BJ (cell line): ENCODE results near the gene GANC. TPM values are rescaled to one million over a fixed set of nuclear protein-coding genes. Genes with fewer than 3 reads are reported as not detected.

Experiments used
- CTCF ChIA-PET: fragments of 350-600 bp; formaldehyde crosslinking; extraction: SDS; loops from one replicate; lab custom pipeline; 2021; ENCODE audit warnings: antibody characterized with exemption, inconsistent platforms; lab: Yijun Ruan, JAX
- POLR2A ChIA-PET: fragments of 300-600 bp; sonication (Branson Sonifier 250); formaldehyde crosslinking; extraction: SDS; loops from one replicate; lab custom pipeline; 2021; ENCODE audit warnings: antibody characterized with exemption; lab: Charles Lee
- DNase-seq: peaks from one replicate; pipeline ENCODE4 v3.0.0-alpha.2; 2011; ENCODE audit warnings: low read depth
- H3K27me3 ChIP-seq: 2 replicates; pipeline ENCODE4 v1.6.0; 2011; ENCODE audit warnings: low read length; ENCODE audit not compliant: control insufficient read depth, insufficient read depth
- H3K36me3 ChIP-seq: 2 replicates; pipeline ENCODE4 v1.5.1; 2011; ENCODE audit warnings: low read length; ENCODE audit not compliant: control insufficient read depth, insufficient read depth
- H3K4me3 ChIP-seq: 2 replicates; pipeline ENCODE4 v1.5.1; 2011; ENCODE audit warnings: low read depth, mild to moderate bottlenecking, control low read depth, low read length
- polyA plus RNA-seq: library from polyadenylated mRNA; depleted of rRNA; stranded (reverse); fragments of >200 nt; gene quantifications from 2 replicates; pipeline ENCODE4 v1.2.3, GENCODE V29; 2011
- TF ChIP-seq, protein P1 (sequence below): IDR thresholded peaks from 2 replicates; pipeline ENCODE4 v1.5.1; 2011; ENCODE audit warnings: low read depth, mild to moderate bottlenecking, control low read depth, inconsistent platforms, low read length, moderate library complexity; ENCODE audit not compliant: insufficient read depth

GANC gene
- polyA plus RNA-seq, 1 experiment, result 12.9 TPM

DNA sequence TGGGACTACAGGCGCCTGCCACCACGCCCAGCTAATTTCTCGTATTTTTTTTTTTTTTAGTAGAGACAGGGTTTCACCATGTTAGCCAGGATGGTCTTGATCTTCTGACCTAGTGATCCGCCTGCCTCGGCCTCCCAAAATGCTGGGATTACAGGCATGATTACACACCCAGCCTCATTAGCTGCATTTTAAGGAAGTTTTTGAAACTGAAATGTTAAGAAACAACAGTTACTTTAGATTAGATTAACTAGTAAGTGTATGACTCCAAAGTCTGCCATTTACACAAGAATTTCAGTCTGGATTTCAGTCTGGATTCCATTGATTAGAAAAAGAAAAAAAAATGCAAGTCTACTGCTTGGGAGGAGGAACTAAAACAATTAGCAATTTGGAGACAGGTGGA is 40.4 kb upstream of the GANC start:
- ChIA-PET CTCF (no interaction called here), POLR2A (no interaction called here)
- DNase-seq, result no peak
- peaks cover 7% of the 10 kb centered on the region for H3K36me3 ChIP-seq
- H3K27me3 ChIP-seq, result no peaks in the 10 kb centered on the region
- H3K4me3 ChIP-seq, result no peak overlapping the region
- TF ChIP-seq, protein P1, sequence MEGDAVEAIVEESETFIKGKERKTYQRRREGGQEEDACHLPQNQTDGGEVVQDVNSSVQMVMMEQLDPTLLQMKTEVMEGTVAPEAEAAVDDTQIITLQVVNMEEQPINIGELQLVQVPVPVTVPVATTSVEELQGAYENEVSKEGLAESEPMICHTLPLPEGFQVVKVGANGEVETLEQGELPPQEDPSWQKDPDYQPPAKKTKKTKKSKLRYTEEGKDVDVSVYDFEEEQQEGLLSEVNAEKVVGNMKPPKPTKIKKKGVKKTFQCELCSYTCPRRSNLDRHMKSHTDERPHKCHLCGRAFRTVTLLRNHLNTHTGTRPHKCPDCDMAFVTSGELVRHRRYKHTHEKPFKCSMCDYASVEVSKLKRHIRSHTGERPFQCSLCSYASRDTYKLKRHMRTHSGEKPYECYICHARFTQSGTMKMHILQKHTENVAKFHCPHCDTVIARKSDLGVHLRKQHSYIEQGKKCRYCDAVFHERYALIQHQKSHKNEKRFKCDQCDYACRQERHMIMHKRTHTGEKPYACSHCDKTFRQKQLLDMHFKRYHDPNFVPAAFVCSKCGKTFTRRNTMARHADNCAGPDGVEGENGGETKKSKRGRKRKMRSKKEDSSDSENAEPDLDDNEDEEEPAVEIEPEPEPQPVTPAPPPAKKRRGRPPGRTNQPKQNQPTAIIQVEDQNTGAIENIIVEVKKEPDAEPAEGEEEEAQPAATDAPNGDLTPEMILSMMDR, result no peak

DNA sequence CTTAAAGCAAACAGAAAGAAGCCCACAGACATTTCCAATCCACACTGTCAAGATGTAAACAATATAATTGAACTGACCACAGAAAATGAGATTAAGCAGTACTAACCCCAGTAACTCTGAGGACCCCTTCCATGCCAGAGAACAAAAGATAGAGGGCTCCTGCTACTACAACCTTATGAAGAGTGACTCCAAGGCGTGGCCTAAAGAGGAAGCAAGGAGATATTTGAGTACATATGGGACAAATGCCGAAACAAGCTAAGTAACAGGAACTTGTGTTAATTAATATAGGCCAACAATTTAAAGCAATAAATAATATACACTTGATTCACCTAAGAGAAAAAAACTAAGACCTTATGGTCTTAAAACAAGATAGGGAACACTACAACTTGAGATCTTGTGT is 39.9 kb upstream of the GANC start:
- H3K27me3 ChIP-seq, result no peaks in the 10 kb centered on the region
- TF ChIP-seq, protein P1, result no peak
- no peak overlapping the region for H3K4me3 ChIP-seq
- peaks cover 9% of the 10 kb centered on the region for H3K36me3 ChIP-seq
- ChIA-PET CTCF (no interaction called here), POLR2A (no interaction called here)
- DNase-seq, result no peak

DNA sequence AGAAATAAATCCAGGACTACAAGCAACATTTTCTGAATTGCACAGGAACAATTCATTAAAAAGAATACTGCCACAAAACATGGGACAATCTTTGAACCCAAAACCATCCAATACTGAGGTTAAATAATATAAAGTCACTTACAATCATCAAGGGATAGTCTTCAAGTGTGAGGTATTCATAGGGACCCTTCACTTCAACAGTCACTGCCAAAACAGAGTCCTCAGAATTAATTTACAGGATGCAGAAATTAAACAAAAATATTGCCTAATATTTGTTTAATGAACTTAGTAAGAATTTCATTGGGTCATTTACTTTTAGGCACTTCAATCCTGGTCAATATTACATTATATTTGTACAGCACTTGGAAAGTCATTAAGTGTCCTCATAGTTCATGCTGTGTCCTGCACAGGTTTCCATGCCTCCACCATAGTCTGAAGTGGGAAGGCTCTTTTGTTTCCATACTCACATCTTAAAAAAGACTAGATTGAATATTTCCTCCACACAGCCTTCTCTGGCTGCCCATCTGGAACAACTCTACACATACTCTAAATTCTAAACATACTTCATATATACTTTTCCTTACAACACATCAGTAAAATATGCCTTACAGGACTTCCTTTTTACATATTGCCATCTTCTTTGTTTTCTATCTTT is 33.3 kb upstream of the GANC start:
- CTCF ChIA-PET, result no interaction called here

DNA sequence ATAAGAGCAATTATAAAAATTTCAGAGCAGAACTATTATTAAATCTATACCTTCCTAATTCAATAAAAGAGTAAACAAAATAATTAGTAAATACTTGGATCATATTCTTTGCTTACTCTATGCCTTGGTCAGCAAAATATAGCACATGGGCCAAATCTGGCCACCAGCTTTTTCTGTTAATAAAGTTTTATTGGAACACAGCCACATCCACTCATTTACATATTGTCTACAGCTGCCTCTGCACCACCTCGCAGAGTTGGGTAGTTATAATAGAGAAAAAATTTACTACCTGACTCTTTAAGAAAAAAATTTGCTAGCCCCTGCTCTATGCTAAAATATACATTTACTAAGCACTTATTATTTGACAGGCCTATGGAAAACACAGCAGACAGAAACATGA is 32.2 kb upstream of the GANC start:
- Histone ChIP-seq H3K27me3 (no peaks in the 10 kb centered on the region), H3K36me3 (peaks cover 4% of the 10 kb centered on the region; the same call in 1 of the 2 replicates), H3K4me3 (no peak overlapping the region)
- CTCF ChIA-PET, result no interaction called here
- DNase-seq, result no peak
- POLR2A ChIA-PET, result no interaction called here
- TF ChIP-seq, protein P1, result no peak

More for the DNA sequence above, 33.3 kb upstream of the GANC start:
- Histone ChIP-seq H3K36me3 (peaks cover 5% of the 10 kb centered on the region; the same call in 1 of the 2 replicates), H3K4me3 (no peak overlapping the region), H3K27me3 (no peaks in the 10 kb centered on the region)
- POLR2A ChIA-PET, result interaction anchor here (0.6 to 0.7 kb wide), 2 partner anchors 19 to 21 kb away, joined by 3 read pairs; no protein-coding TSS in a partner anchor
- DNase-seq, result no peak
- TF ChIP-seq, protein P1, result no peak

DNA sequence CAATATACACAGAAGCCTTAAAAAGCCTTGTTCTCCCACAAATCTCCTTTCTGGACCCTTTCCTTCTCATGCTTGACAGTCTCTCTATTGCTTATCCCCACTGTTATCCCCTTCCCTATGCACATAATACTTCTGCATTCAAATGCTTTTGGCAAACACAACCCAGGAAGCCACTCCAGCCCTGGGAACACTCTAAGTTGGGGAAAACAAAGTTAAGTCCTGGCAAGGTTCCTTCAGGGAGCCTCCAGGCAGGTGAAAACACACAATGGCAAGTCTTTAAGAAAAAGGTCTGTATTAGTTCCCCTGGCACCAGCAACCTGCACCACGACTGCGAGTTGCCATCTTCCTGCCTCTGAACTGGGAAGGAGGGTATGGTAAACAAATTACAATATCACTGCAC is 19.7 kb upstream of the GANC start:
- TF ChIP-seq, protein P1, result no peak
- no peak for DNase-seq

More for the DNA sequence above, 19.7 kb upstream of the GANC start:
- no peak overlapping the region for H3K4me3 ChIP-seq
- ChIA-PET CTCF (interaction anchor here (0.6 kb wide), 1 partner anchor 29 kb away, joined by 3 read pairs; no protein-coding TSS in a partner anchor), POLR2A (no interaction called here)
- peaks cover 8% of the 10 kb centered on the region for H3K36me3 ChIP-seq
- no peaks in the 10 kb centered on the region for H3K27me3 ChIP-seq
